Activated T-cell treated with anti-CD3 and anti-CD28 coated beads for 4 hours (primary cell): Measurements from ENCODE around the gene LMO7.
"Not testable (repeated sequence)": the region's sequence is repeated elsewhere in the genome, so short reads cannot be mapped to it uniquely, and the experiment has no call there.

Experiments
- DNase-seq: peaks from one replicate; pipeline ENCODE4 v3.0.0-alpha.2; 2020

Gene LMO7

DNA sequence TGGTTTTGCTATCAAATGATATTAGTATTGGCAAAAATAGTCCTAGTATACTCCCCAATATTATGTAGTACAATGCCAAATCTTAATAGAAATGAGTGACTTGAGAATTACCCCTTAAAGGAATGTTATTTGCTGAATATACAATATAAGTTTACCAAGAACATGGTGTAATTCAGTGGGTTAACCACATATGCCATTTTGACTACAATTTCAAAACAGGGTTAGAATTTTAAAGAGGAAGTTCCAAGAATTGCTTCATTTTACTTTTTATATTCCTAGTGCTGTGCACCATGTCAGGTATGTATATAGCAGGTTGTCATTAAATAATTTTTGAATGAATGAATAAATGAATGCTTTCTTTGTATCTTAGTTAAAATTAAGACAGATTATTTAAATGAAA, 66.3 kb downstream of the LMO7 start:
- DNase-seq: no peak

DNA sequence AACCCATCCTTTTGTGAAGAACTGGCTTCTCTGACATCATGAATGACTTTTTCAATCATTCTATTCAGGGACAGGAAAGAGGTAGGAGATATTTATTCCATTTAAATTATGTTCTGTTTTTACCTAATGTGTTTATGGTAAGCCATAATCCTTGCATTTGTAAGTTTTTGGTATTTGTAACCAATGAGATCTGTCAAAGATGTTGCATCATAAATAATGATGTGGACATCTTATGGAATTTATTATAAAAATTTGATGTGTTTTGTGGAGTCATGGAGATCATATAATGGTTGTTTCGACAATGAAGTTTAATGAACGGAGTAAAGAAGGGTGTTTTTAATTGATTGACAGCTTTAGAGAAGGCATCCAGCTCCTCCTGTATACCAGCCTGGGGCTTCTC, 67.6 kb downstream of the LMO7 start:
- DNase-seq: no peak

DNA sequence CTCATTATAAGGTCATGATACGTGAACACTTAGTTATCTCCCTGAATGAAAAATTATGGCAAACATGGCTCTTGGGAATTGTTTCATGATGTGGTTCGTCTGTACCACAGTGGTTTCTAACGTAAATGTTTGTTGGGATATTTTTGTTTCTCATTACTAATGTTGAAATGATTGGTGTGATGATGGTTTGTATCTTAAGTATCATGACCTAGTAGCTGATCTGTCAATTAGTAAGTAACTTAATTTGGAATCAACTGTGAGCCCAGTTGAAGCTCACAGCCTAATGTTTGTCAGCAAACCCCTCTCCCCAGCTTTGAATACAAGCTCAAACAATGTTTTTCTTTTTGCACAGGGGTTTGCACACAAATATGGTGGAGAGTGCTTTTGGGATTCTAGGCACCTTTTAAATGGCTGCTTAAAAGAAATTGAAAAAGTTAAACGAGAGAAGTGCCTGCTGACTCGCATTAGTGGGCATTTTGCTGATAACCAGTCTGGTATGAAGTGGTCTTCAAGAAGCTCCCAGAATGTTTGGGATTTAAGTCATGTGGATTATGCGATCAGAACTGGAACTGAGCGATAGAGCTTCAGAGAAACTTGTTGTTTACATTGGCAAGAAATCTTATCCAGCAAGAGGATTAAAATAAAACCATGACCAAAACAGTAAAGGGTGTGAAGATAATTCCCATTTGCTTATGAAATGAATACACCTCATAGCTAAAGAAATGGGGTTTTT, 68.2 kb downstream of the LMO7 start:
- DNase-seq: no peak

DNA sequence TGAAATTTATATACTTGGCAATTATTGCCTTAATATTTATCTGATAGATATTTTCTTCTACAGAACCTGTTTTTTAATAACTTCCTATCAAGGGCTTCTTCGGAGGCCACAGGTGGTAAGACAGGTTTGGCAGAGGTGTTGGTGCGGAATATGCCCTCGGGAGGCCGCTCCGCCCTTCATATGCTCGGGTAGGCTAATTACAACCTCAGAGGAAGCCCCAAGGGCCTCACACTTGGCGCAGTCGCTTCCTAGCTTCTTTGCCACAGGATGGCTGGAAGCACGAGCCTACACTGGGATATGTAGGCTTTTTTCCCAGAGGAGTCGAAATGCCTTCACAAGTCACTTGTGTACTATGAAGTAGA, 68.8 kb downstream of the LMO7 start:
- DNase-seq: no peak

DNA sequence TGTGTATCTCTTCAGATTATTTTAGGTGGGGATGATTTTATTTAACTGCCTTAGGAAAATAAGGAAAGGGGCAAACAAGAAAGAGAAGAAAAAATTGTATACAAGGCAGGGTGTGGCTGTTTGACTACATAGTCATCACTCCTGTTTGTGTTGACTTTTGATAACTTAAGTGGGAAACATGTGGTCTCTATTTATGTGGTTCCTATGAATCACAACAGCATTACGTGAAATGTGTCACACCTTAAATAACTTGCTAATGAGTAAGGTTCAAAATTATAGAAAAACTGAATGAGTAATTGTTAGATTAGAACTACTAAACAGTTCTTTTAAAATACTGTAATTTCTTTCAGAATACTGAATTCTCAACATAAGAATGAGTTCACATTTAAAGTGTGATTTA, 69.3 kb downstream of the LMO7 start:
- DNase-seq: no peak

DNA sequence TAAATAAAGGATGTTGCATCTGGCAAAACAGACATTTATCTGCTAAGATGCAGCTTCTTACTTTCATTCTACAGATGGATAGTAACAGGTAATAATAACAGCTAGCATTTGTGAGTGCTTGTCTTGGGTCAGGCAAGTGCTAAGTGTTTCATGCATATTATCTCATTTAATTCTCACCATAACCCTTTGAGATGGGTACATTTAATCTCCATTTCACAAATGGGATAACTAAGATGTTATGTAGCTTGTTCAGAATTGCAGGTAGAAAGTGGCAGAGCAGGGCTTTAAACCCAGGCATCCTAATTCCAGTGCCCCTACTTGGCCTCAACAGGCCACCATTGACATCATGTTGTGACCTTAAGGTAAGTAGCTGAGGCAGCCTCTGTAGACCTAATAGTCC, 69.8 kb downstream of the LMO7 start:
- DNase-seq: no peak

DNA sequence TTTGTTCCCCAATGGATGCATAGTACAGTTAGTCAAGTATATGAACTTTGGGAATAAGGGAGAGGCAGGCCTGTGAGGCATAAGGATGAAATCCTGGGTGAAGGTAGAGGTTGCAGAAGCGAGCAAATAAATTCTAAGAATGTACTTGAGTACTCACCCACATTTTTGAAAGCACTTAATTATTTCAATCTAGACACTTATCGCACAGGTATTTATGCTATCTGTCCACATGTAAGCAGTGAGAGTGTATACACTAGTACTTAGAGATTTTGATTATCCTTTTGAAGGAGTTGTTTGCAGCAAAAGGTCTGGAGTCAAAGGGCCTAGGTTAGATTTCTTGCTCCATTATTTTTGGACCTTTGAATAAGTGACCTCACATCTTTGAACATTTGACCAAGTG, 77.7 kb downstream of the LMO7 start:
- no peak for DNase-seq

DNA sequence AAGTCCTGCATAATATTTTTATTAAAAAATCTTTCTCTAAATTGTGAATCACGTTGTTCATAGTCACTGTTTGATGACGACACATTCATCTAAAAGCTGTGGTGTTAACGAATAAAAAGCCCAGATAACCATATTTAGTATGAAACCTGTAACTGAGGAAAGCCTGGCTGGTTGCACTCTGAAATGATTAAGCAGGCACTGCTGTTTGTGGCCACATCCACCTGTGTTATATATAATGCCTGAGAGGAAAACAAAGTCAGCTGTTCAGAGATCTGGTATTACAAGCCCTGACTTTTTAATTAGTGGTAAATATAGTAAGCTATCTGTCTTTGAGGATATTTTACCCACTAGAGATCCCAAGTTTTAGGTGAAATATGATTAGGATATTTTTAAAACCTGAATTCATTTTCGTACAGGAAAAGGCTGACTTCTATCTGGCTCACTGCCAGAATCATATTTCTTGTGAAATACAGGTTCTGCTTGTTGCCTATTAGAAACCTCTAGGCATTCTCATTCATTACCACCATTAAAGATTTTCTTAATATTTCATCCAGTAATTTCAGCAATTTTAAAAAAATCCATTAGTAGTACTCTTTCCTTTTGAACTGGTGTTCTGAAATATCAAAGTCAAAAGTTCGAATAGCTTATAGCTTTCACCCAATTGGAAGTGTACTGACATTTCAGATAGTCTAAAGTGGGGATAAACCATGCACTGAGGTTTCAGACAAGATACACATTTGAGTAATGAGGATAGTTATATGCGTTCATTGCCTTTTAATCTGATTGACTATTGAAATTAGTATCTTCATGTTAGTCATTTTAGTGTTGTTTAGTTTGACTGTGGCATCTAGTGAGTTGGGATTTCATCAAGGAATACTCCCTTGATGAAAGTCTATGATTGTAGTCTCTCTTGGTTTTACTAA, 79.7 kb downstream of the LMO7 start:
- DNase-seq: no peak

DNA sequence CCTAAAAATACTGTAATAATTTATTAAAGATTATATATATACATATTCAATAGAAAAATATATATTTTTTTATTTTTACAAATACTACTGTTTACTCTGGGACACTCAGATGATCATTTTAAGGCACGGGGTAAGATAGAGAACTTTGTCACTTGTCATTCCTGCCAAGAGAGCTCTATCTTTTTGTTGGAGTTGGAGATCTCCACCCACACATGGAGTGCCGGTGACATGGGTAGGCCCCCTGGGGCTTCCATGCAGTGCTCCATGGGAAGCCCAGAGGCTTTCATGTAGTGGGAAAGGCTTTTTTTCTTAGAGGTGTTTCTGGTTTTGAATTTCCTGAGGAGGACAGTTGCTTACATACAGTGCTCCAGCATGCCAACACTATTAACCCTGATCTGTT, 81.4 kb downstream of the LMO7 start:
- no peak for DNase-seq

DNA sequence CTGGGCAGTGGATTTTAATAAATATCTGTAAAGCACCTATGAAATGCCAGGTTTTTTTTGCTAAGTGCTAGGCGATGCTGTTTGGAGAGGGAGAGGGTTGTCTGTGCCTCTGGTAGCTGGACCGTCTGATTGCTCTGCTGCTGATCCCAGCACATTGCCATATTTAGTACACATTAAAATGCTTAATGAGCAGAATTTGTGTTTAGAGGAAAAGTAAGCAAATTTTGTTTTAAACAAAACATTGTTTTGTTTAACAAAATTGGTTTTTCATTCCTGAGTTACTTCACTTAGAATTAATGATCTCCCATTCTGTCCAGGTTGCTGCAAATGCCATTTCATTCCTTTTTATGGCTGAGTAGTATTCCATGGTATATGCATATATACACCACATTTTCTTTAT, 85.2 kb downstream of the LMO7 start:
- no peak for DNase-seq

DNA sequence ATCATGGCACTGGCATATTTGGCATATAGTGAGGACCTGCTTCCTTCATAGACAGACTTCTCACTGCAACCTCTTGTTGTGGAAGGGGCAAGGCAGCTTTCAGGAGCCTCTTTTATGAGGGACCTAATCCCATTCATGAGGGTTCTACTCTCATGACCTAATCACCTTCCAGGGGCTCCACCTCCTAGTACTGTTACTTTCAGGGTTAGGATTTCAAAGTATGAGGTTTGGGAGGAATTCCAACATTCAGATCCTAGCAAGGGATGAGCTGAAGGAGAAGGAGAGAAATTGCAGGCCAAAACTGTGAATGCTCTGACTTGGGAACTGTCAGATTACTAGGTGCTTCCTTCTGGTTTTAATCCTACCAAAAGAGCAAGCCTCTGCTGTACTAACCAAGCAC, 87.8 kb downstream of the LMO7 start:
- DNase-seq: no peak

DNA sequence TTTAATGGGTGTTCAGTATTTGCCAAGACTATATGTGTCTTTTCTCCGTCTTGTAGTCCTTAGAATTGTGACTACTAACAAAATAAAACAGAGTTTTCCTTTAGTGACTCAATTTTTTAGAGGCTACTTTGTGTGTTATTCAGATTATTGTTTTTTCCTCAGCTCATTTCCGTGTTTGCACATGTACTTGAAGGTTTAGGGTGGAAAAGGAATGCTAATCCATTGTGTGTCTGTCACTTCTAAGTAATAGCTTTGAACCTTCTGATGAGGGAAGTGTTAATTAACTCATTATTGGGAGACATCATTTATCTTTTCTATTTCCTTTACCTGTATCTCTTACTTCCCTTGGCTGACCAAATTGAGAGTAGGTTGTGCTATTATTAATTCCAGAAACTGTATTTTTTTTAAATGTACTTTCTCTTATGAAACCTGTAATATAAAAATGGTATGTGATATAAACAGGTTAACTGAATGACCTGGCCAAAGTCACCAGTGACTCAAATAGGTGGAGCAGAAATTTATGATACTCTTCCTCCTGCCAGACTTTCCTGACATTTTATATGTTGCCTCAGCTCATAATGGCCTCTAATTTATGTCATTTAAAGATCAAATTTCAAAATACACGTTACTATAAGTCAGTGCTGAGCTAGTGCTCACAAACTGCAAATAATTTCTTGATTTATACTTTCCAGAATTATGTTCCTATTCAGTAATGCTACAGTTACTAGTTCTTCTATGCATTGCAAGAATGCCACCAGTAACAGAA, 88.8 kb downstream of the LMO7 start:
- DNase-seq: no peak

DNA sequence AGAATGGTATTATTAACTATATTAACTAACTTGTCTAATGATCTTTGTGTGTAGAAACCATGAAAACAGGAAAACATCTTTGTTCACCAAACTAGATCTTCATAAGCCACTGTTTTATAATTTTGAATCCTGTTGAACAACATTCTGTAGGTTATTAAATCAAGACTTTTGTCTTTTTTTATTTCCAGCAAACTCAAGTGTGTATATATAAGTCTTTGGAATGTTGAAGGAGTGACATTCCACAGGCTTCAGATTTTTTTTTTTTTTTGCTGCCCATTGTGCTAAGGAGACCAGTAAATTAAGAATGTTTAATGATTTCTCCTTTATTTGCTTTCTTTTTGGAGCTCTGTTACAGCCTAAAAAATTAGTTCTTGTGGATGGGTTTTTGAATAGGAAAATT, 89.6 kb downstream of the LMO7 start:
- DNase-seq: no peak

DNA sequence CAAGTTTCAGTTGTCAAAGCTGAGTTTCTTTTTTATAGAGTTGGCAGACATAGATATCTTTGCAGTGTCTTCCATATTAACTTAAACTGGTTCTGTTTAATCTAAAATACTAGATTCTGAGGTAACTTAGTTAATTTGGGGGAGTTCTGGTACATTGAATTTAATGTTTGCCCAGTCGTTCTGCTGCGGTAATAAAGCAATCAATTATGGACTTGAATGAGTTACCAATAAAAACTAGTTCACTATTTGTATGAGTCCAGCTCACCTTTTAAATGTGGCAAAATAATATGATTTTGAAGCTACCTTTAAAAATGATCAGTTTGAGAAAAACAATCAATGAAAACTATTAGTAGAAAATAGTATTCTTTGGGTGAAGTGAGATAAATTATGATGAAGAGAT, 90.2 kb downstream of the LMO7 start:
- no peak for DNase-seq

DNA sequence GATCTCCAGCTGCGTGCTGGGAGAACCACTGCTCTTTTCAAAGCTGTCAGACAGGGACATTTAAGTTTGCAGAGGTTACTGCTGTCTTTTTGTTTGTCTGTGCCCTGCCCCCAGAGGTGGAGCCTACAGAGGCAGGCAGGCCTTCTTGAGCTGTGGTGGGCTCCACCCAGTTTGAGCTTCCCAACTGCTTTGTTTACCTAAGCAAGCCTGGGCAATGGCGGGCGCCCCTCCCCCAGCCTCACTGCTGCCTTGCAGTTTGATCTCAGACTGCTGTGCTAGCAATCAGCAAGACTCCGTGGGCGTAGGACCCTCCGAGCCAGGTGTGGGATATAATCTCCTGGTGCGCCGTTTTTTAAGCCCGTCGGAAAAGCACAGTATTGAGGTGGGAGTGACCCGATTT, 97.0 kb downstream of the LMO7 start:
- DNase-seq: not testable (repeated sequence)

DNA sequence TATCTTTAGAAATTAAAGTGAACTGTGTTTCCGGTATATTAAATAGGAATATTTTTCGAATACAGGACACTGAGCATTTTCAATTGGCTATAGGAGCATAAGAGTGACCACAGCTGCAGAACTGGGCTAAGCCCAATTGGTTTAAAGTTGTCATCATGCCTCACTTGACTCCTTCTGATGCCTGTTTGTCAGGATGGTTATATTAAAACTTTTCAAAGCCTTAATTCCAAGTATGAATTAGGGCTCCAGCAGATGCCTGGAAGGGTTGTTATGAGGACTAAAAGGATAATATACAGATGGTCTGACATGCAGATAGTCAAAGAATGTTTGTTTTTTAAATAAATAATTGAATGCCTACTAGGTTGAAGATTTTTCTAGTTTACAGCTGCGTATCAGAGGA, 100.0 kb downstream of the LMO7 start:
- DNase-seq: no peak

DNA sequence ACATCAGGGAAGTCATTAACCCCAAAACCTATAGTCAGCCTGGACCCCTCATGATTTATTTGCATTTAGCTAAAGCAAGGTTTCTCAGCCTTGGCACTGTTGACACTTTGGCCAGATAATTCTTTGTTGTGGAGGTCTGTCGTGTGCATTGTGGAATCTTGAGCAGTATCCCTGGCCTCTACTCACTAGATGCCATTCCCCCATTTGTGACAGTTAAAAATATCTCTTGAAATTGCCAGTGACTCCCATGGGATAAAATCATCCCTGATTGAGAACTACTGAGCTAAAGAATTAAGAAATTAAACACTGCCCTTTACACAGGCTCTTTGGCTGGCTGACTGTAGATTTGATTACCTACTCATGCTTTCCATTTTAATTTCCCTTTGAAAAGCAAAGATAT, 102.7 kb downstream of the LMO7 start:
- DNase-seq: no peak

DNA sequence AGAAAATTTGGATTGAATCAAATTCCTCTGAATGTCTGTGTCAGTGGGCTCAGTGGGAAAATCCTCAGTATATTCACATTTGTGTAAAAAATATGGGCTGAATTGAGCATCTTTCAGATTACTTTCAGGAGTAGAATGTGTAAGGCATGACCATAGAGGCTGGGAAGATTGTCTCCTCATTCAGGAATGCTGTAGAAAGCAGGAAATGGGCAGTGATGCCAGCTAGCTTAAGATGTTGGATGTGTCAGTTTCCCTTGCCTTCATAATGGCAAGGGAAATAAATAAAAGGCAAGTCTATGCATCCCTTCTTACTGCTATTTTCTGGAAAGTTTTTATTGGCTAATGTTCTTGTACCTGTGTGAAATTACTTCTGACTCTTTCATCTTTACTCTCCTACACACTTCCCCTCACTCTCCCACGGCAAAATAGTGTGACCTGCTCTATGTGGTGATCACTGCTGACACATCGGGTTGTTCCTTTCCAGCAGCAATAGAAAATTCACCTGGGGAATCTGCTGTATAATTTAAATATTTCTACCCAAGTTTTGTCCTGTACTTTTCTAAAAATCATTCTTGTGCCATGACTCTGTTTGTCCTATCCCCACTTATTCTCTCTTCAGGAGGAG, 103.2 kb downstream of the LMO7 start:
- DNase-seq: no peak

DNA sequence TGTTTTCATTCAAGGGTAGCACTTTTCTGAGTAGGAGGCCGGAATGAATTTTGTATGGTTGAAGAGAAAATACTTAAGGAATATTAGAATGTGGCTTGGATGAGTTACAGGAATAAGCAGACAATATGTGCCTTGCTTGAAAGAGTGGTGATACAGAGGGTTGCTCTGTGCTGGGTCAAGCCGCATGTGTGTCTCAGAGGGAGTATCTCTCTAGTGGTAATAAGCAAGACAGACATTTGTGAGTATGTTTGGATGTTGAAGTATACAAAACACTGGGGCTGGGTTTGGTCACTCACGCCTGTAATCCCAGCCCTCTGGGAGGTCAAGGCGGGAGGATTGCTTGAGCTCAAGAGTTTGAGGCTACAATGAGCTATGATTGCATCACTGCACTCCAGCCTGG, 103.9 kb downstream of the LMO7 start:
- no peak for DNase-seq

DNA sequence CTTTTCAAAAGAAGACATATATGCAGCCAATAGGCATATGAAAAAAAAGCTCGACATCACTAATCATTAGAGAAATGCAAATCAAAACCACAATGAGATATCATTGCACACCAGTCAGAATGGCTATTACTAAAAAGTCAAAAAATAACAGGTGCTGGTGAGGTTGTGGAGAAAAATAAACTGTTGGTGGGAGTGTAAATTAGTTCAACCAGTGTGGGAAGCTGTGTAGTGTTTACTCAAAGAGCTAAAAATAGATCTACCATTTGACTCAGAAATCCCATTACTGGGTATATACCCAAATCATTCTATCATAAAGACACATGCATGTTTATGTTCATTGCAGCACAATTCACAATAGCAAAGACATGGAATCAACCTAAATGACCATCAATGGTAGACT, 106.9 kb downstream of the LMO7 start:
- not testable (repeated sequence) for DNase-seq

DNA sequence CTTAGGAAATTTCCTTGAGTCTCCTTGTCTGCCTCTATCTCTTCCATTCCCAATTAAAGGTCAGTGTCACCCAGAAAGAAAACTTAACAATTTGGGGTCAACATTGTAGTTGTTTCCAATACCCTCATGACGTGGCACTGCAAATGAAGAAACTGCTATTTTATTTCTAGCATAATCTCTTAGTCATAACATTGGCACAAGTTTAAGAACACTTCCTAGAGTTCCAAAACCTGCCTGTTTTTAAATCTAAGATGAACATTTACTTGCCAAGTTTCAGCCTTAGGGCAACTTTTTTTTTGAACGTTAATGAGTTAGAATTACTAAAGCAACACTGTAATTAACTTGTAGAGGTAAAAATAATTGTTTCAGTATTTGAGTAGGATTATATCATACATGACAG, 108.0 kb downstream of the LMO7 start:
- DNase-seq: no peak

DNA sequence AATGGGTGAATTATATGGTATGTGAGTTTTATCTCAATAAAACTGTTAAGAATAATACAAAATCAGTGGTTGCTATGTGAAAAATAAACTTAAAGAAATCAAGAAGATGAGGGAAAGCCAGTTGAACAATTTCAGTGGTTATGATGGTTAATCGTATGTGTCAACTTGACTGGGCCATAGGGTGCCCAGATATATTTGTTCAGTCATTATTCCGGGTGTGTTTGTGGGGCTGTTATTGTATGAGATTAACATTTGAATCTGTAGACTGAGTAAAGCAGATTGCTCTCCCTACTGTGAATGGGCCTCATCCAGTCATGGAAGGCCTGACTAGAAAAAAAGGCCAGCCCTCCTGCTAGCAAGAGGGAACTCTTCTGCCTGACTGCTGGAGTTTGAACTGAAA, 109.3 kb downstream of the LMO7 start:
- no peak for DNase-seq

DNA sequence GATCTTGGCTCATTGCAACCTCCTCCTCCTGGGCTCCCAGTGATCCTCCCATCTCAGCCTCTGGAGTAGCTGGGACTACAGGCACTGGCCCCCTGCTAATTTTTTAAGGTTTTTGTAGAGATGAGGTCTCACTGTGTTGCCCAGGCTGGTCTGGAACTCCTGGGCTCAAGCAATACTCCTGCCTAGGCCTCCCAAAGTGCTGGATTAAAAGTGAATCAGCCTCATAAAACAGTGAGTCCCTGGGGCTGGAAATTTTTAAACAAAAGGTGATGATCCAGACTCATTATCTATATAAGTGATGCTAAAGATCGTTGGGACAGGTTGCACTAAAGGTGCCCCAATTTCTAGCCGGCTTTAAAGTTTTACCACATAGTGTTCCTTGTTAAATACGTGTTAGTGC, 112.7 kb downstream of the LMO7 start:
- no peak for DNase-seq
